EH (cell line): ENCODE results near the gene FRYL.
A peak's percentile ranks its signal among the peaks of the same experiment; 100 is the strongest.
"Not testable (repeated sequence)": the region's sequence is repeated elsewhere in the genome, so short reads cannot be mapped to it uniquely, and the experiment has no call there.

Experiments
- DNase-seq: peaks from one replicate; pipeline ENCODE4 v3.0.0-alpha.2; 2015; ENCODE audit warnings: low read depth

Gene FRYL

DNA sequence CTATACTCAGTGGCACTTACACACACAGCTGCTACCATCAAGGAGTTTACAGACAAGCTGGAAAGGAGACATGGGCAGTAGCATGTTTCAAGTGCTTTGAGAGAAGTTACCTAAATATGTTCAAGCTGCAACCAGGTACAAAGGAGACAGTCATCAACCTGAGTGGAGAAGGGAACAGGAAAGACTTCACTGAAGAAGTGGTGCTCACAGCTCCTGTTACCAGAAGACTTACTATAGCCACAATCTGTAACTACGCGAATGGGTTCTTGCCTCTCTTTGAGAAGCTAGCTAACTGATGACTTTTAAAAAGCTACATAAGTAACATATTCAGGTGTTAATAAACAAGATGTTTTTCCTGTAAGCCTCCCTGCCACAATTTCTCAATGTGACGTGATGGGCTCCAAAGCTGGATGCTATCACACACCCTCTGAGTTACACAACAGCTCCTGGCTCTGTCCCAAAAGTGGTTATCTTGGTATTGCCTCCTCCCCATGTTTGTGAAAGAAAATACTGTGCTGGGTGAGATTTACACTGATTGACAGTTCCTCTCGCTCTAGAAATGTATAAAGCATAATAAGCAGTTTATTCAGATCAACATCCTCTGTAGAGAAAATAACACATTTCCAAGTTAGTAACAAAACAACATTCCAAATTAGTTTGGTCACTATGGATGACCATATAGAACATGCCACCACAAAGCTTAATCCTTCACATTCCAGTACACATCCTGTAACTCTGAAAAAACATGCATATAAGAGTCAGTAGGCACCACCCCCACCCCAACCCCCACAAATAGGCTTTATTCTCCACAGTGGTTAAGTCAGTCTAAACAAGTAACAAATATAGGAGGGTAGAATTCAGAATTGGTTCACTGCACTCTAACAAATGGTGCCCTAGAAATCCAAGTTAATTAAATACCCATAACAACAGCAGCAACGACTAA is 81.8 kb downstream of the FRYL start:
- peak; percentile 88 for DNase-seq

DNA sequence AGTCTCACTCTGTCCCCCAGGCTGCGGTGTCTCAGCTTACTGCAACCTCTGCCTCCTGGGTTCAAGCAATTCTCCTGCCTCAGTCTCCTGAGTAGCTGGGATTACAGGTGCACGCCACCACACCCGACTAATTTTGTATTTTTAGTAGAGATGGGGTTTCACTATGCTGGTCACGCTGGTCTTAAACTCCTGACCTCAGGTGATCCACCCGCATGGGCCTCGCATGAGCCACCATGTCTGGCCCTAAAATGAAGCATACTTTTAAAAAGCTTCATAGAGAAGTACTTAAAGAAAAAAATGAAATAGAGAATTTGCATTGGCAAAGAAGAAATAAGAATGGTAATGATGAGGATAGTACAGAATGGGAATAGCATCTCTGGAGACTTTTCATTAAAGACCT is 82.6 kb downstream of the FRYL start:
- DNase-seq: not testable (repeated sequence)

DNA sequence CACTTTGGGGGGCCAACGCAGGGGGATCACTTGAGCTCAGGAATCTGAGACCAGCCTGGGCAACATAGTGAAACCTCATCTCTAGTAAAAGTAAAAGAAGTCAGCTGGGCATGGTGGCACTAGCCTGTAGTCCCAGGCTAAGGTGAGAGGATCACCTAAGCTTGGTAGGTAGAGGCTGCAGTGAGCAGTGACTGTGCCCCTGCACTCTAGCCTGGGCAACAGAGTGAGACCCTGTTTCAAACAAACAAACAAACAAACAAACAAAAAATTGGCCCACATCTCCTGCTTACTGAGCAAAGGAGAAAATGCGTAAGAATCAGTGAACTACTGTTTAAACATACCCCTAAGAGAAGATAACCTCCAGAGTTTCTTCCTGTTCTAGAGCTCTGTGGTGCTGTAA is 85.3 kb downstream of the FRYL start:
- no peak for DNase-seq

DNA sequence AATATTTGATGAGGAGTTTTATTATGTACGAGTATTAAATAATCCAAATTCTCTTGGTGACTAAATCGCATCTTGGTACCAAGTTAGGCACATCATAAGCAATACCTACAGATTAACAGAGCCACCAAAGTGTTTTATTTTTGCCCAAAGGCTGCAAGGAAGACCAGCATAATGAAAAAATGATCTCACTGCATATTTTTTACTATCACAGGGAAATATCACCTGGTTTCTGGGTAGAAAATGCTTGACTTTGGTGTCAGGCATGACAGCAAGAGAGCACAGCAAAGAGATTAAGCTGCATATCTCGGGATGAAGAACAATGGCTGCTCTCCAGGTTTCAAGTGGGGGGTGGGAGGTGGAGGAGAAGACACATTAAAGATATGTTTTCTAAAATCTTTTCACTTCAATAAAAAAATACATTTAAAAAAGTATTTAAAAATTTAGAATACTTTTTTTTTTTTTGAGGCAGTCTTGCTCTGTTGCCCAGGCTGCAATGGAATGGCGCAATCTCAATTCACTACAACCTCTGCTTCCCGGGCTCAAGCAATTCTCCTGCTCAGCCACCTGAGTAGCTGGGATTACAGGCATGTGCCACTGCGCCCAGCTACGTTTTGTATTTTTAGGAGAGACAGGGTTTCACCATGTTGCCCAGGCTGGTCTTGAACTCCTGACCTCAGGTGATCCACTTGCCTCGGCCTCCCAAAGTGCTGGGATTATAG is 86.1 kb downstream of the FRYL start:
- no peak for DNase-seq

DNA sequence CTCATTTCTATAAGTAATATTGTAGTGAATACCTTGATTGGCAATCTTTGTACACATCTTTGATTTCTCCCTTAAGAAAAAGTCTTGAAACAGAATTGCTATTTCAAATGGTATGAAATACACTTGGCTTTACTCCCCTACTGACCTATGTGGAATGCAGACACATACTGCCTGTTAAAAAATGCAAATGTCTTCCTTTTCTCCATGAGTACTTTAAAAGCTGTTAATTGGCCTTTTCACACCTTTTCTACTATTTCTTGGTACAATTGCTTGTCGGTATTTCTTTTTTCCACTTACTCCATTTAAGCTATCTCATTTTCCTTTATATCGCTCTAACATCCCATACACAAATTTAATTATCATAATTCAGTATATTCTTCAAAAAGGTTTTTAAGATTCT is 87.2 kb downstream of the FRYL start:
- peak; percentile 13 for DNase-seq

DNA sequence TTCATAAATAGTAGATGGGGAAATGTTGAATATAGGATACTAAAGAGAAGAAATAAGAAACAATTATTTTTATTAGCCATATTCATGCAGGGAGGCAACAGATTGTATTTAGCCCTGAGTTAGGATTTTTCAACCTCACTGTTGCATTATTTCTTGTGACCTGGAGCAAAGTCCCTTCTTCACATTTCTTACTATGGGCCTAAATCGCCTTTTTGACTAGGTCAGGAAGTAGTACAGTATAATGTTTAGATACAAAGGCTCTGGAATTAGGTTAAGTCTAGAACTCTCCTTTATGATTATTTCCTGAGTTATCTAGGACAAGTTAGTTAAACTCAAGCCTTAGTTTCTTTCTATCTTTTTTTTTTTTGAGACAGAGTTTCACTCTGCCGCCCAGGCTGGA is 88.0 kb downstream of the FRYL start:
- DNase-seq: no peak

DNA sequence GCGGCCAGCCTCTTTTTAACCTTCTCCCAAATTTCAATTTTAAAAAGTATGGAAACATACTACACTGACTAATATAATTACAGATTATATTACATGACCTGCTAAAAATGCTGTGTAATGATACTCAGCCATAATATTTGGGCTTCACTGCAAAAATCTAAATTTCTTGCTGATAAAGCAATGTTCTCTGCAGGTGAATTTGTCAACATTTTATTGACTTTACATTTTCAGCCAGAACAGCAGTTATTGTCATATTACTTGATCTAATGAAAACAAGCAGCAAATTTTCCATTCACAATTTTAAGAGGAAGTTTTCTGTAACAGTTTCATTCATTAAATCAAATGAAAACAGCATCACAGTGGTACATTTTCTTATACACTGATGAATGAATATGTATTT is 91.1 kb downstream of the FRYL start:
- DNase-seq: no peak

DNA sequence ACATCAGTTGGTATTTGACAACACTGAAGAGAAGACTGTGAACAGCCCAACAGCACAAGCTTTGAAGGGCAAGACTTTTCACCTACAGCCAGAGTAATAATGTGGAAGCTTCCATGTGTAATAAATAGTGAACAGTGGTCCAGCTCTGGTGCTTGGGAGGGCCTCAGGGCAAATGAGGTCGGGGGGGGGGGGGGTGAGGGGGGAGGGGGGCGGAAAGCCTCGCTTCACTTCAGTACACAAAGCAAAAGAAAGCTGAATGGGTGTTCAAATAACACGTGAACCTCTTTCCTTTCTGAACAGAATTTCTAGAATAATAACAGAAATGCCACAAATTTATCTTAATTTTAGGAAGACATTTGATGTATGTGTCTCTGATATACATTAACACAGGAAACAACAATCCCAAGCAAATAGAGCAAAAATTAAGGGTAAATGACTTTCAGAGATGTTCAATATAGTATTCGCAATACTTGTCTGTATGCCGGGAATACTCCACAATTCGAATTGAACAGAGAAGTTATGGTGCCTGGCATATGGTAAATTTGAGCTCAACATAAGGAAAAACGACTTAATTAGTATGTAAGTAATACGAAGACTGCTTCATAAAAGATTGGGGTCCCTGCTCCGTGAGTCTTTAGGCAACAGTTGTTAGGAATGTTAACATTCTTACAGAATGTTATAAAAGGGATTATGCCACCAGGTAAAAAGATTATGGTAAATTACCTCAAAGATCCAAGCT is 92.6 kb downstream of the FRYL start:
- DNase-seq: no peak

DNA sequence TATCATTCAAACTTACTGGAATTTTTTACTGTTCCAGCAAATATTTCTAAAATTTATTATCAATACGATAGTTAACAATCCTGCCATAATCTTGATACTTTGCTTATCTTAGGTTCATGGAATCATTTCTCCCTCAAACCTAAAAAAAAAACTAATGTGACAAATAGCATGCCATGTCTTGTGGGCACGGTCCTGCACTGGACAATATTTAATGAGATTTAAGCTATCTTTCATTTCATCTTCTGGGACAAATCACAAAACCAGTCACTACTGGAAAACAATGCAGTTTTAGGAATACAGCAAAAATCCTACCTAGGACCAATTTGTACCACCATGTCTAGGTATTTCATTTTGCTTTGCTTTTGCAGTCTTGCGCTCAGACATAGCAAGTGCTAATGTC is 93.7 kb downstream of the FRYL start:
- no peak for DNase-seq

DNA sequence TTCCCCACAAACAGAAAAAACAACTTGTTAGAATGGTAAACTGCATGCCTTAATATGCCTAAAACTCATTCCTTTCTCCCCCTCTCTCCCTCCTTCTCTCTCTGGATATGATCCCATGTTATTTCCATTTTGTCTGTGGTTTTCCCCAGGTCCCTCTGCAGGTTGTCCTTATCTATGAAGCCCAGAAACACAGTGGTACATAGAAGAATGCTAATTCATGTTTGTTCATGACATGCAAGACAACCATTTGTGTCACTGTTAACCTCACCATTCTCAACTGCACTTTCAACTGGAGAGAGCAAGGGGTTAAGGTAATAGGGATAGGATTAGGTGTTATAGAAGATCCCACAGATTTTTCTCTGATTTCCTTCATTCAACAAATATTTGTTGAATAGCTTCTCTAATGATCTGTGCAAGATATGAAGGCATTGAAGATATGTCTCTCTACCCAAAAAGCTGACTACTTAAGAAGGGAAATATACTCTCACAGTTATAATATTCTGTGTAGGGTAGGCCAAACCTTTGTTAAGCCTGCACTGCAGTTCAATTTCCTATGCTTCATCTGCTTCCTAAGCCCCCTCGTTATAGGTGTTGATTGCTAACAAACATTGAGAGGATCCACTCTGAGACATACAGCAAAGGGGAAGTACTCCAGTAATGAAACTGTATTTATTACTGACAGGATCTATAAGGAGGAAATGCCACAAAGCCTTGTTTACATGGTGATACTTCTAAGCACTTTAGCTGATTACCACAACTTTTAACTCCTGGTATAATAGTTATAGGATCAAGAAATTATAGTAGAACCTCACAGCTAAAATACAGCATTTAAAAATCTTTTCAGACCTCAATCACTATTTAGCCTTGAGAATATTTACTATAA is 96.1 kb downstream of the FRYL start:
- no peak for DNase-seq

DNA sequence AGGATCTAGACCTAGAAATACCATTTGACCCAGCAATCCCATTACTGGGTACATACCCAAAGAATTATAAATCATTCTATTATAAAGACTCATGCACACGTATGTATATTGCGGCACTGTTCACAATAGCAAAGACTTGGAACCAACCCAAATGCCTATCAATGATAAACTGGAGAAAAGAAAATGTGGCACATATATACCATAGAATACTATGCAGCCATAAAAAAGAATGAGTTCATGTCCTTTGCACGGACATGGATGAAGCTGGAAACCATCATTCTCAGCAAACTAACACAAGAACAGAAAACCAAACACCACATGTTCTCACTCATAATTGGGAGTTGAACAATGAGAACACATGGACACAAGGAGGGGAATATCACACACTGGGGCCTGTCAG is 97.2 kb downstream of the FRYL start:
- DNase-seq: not testable (repeated sequence)

DNA sequence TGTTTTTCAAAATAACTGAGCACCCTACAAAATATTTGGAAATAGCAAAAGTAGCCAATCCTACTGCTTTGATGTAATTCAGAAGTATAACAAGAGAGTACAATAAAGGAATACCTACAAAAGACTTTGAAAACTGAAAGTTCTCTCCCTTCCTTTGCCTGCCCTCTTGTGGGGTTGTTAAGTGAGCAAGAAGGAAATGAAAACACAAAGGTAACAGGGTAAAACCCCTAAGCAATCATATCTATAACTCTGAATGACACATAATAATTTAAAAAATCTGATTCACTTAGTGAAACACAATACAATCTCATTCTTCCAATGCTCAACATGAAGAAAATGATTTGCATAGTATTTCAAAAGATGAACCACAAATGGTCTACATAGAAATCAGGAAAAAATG is 98.2 kb downstream of the FRYL start:
- peak; percentile 29 for DNase-seq

DNA sequence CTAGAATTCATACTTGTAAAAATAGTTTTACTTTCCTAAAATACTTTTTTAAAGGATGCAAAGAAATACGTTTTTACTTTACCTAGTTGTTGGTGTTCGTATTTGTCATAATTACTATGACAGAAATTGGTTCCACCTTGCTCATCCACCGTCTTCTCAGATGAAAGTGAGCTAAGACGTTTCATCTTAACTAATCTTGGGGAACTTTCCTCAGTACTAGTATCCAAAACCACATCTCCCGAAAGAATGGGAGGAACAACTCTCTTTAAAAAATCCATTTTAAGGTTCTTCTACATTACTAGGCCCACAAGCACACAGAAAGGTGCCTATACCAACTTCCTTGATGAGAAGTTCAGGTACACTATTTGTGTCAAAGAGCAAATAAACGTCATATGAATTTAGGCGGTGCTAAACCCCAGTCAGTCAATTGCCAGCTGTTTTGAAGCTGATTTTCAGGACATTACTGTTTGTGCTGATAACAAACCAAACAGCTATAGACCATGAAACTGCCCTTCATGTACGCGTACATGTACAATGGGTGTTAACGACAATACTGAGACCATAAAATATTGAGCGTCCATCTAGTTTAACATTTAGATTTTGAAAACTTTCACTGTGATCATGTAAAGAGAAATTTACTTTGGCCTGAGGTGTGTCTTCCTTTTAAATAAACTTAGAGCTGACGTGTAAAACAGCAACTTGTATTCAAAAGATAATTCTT is 99.1 kb downstream of the FRYL start:
- DNase-seq: no peak

DNA sequence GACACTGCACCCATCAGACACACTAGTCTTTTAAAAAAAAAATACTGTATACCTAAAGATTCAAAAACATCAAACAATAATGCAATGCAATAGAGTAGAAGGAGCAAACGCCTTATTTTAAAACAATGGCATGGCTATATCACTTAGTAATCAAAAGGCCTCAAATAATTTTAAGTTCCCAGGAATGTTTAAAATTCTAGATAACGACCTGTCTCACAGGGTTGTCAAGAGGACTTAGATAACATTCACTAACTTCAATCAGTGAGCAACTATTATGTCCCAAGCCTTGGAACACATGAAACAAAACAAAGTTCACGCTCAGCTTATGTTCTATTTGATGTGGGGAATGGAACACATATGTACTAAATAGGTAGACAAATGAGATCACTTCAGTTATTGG is 106.5 kb downstream of the FRYL start:
- no peak for DNase-seq

DNA sequence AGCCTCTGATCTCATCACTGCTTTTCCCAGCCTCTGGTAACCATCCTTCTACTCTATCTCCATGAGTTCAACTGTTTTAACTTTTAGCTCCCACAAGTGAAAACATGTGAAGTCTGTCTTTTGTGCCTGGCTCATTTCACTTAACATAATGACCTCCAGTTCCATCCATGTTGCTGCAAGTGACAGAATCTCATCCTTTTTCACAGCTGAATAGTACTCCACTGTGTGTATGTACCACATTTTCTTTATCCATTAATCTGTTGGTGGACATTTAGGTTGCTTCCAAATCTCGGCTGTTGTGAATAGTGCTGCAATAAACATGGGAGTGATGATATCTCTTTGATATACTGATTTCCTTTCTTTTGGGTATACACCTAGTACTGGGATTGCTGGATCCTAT is 109.5 kb downstream of the FRYL start:
- no peak for DNase-seq

DNA sequence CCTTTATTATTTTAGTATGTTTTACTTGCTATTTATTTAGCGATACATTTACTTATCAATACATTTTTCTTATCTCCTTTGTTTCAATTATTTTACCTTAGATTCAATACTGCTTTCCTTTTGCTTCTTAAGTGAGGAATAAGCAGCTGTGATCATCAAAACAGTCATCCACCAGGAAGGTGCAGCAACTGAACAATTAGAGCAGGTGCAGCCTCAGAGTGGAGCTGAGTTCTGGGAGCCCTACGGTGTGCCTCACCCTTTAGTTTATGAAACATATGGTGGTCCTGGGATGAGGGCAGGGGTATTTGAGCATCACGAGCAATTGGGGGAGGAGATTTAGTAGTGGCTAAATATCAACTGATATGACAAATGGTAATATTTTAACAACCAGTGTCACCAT is 111.0 kb downstream of the FRYL start:
- no peak for DNase-seq

DNA sequence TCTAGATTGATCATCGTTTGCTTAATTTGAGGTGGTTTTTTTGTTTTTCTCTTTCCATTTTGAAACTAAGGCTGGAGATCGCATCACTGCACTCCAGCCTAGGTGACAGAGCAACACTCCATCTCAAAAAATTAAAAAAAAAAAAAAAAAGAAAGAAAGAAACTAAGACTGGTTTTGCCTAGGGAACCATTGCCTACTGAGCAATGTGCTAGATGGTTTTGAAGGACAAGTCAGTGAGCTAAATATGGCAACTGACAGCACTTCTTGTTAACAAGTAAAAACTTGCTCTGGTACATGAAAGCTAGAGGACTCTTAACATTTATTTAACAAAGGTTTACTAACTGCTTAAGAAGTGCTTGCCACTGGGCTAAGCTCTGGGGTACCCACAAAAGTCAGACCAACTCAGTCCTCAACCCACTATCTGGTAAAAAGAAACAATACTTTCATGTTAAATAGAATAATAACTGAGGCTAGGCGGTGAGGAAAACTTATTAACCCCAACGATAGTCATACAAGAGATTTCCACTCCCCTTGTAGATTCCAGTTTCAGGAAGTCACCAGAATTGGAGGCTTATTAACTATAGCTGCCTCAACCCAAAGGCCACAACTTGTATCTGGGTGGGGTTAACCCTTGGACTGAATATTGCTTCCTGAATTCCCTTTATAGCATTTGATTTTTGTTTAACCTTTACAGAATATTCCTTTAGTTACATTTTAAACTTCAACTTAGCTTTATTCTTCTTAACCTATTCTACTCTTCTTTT is 111.6 kb downstream of the FRYL start:
- no peak for DNase-seq

DNA sequence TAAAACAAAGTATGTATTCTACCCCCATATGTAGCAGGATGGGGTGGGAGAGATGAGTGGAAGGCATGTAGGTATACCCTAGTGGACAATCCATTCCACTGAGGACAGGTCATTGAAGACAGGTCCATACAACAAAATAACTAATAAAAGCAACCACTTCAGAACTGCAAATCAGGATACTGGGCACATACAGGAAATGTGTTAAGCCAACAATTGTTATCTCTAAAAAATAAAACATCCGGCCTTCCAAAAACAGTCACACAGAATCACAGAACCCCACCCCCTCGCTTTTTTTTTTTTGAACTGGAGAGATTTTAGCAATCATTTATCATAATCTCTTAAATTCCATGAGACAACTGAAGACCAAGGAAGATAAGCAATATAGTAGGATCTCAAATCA is 112.9 kb downstream of the FRYL start:
- DNase-seq: no peak

DNA sequence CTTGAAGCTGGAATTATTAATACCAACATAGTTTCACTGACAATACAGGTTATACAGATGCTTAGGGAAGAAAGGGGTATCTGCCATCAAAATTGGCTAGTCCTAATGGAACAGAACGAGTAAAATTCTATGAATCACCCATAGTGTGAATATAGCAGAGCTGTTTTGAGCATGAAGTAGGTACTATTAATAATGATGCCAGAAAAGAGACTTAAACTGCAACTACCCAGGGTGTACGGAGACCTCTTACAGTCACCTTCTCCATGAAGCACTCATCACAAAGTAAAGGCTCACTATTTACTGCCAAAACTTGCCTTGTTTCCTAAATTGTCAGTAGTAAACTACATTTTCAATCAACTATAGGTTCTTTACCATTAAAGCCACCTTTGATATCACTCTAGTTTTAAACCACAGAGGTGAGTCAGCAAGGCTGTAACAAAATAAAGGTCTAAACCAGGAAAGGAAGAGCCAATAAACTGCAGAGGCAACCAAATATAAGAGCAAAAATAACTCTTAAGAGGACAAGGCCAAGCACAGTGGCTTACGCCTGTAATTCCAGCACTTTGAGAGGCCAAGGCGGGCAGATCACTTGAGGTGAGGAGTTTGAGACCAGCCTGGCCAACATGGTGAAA is 114.4 kb downstream of the FRYL start:
- DNase-seq: no peak

DNA sequence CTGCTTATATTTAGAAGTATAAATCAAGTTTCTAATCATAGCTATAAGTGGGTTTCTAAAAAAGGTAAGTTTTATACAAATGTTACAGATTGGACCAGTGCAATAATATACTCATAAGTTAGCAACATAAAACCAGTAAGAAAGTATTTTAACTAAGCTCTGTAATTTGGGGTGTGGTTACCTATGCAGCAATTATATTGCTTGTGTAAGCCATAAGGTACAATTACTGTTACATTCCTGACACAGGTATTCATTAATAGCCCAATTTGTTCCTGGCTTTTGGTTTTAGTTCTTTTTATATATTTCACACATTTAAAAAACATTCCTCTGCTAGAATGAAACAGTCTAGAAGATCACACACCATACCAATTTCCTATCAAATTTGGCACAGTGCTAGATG is 115.1 kb downstream of the FRYL start:
- no peak for DNase-seq
